HEK293 (cell line): ENCODE data around the gene POLR1G.

Experiments
- CTCF ChIA-PET: fragments of 350-600 bp; formaldehyde crosslinking; extraction: SDS; loops from one replicate; lab custom pipeline; 2021; ENCODE audit warnings: antibody characterized with exemption; lab: Yijun Ruan, JAX
- POLR2A ChIA-PET: fragments of 300-600 bp; formaldehyde crosslinking; extraction: SDS; loops from one replicate; lab custom pipeline; 2020; ENCODE audit warnings: antibody characterized with exemption, inconsistent platforms; lab: Yijun Ruan, JAX
- H3K27ac ChIP-seq: fragments of 200-500 bp; sonication (Bioruptor generic); 2 replicates; pipeline ENCODE4 v1.5.1; 2014; ENCODE audit warnings: low read depth, low read length, control low read depth, inconsistent platforms; ENCODE audit errors: extremely low read depth
- H3K36me3 ChIP-seq, 2 experiments: fragments of 200-500 bp in 1 of 2; sonication (Bioruptor generic) in 1 of 2; 1 replicate in 1 of 2; 2 replicates in 1 of 2; pipeline ENCODE4 v1.5.1; 2014 to 2017; ENCODE audit warnings: inconsistent platforms in 2 of 2, low read length in 2 of 2; ENCODE audit not compliant: control insufficient read depth in 2 of 2, insufficient read depth in 1 of 2
- H3K4me1 ChIP-seq: fragments of 200-500 bp; sonication (Bioruptor generic); 2 replicates; pipeline ENCODE4 v1.5.1; 2014; ENCODE audit warnings: mild to moderate bottlenecking, low read length, inconsistent platforms; ENCODE audit not compliant: control insufficient read depth, insufficient read depth
- H3K4me3 ChIP-seq: 2 replicates; pipeline ENCODE4 v1.5.1; 2011; ENCODE audit warnings: low read depth, mild to moderate bottlenecking, control low read depth, low read length, moderate library complexity
- H3K9me3 ChIP-seq: fragments of 200-500 bp; sonication (Bioruptor generic); 2 replicates; pipeline ENCODE4 v1.5.1; 2014; ENCODE audit warnings: low read depth, low read length, inconsistent platforms; ENCODE audit not compliant: control insufficient read depth, insufficient read depth
- GLI2 ChIP-seq: fragments of 450-650 bp; formaldehyde crosslinking; IDR thresholded peaks from 2 replicates; pipeline ENCODE4; 2017; ENCODE audit warnings: missing biosample characterization, missing genetic modification characterization, low read depth, borderline replicate concordance
- HOXA7 ChIP-seq: sonication (generic); formaldehyde crosslinking; IDR thresholded peaks from 2 replicates; pipeline ENCODE4 v1.8.1; 2022; ENCODE audit warnings: missing genetic modification reagents, borderline replicate concordance
- IKZF3 ChIP-seq: fragments of 450-650 bp; IDR thresholded peaks from 2 replicates; pipeline ENCODE4 v1.5.0; 2018; ENCODE audit warnings: missing biosample characterization, mild to moderate bottlenecking, missing genetic modification characterization, moderate library complexity
- KLF8 ChIP-seq: fragments of 450-650 bp; formaldehyde crosslinking; IDR thresholded peaks from 2 replicates; pipeline ENCODE4 v1.5.1; 2016; ENCODE audit warnings: missing biosample characterization, missing genetic modification characterization
- YY2 ChIP-seq: fragments of 450-650 bp; formaldehyde crosslinking; IDR thresholded peaks from 2 replicates; pipeline ENCODE4 v1.5.1; 2016; ENCODE audit warnings: missing biosample characterization, missing genetic modification characterization
- ZBTB17 ChIP-seq: fragments of 450-650 bp; formaldehyde crosslinking; IDR thresholded peaks from 2 replicates; pipeline ENCODE4 v1.5.1; 2016; ENCODE audit warnings: missing biosample characterization, missing genetic modification characterization
- ZEB2 ChIP-seq: fragments of 450-650 bp; formaldehyde crosslinking; IDR thresholded peaks from 2 replicates; pipeline ENCODE4 v1.5.1; 2016; ENCODE audit warnings: missing biosample characterization, missing genetic modification characterization
- ZNF112 ChIP-seq: fragments of 450-650 bp; formaldehyde crosslinking; IDR thresholded peaks from 2 replicates; pipeline ENCODE4 v1.5.0; 2017; ENCODE audit warnings: missing biosample characterization, missing genetic modification characterization
- ZNF121 ChIP-seq: fragments of 450-650 bp; formaldehyde crosslinking; IDR thresholded peaks from 2 replicates; pipeline ENCODE4 v1.5.1; 2016; ENCODE audit warnings: missing biosample characterization, missing genetic modification characterization
- ZNF132 ChIP-seq: fragments of 450-650 bp; formaldehyde crosslinking; IDR thresholded peaks from 2 replicates; pipeline ENCODE4 v1.5.1; 2017; ENCODE audit warnings: missing biosample characterization, missing genetic modification characterization, borderline replicate concordance
- ZNF16 ChIP-seq: fragments of 450-650 bp; formaldehyde crosslinking; IDR thresholded peaks from 2 replicates; pipeline ENCODE4 v1.5.1; 2016; ENCODE audit warnings: low read depth, missing biosample characterization, missing genetic modification characterization
- ZNF426 ChIP-seq: fragments of 450-650 bp; formaldehyde crosslinking; IDR thresholded peaks from 2 replicates; pipeline ENCODE4 v1.5.1; 2017; ENCODE audit warnings: missing biosample characterization, missing genetic modification characterization, mild to moderate bottlenecking, inconsistent platforms, moderate library complexity
- ZNF48 ChIP-seq: fragments of 450-650 bp; formaldehyde crosslinking; IDR thresholded peaks from 2 replicates; pipeline ENCODE4 v1.5.1; 2016; ENCODE audit warnings: missing biosample characterization, missing genetic modification characterization
- ZNF501 ChIP-seq: fragments of 450-650 bp; formaldehyde crosslinking; IDR thresholded peaks from 2 replicates; pipeline ENCODE4 v1.5.1; 2016; ENCODE audit warnings: missing biosample characterization, missing genetic modification characterization
- ZNF510 ChIP-seq: fragments of 450-650 bp; formaldehyde crosslinking; IDR thresholded peaks from 2 replicates; pipeline ENCODE4 v1.5.1; 2018; ENCODE audit warnings: mild to moderate bottlenecking, missing genetic modification characterization, missing biosample characterization; ENCODE audit not compliant: insufficient replicate concordance
- ZNF544 ChIP-seq: fragments of 450-650 bp; formaldehyde crosslinking; IDR thresholded peaks from 2 replicates; pipeline ENCODE4 v1.5.0; 2017; ENCODE audit warnings: missing biosample characterization, missing genetic modification characterization
- ZNF560 ChIP-seq: fragments of 450-650 bp; formaldehyde crosslinking; IDR thresholded peaks from 2 replicates; pipeline ENCODE4 v1.5.1; 2017; ENCODE audit warnings: missing biosample characterization, missing genetic modification characterization, borderline replicate concordance
- TF ChIP-seq, protein P1 (sequence below): fragments of 450-650 bp; formaldehyde crosslinking; IDR thresholded peaks from 2 replicates; pipeline ENCODE4 v1.5.1; 2016; ENCODE audit warnings: missing biosample characterization, missing genetic modification characterization
- TF ChIP-seq, protein P2 (sequence below): fragments of 450-650 bp; formaldehyde crosslinking; IDR thresholded peaks from 2 replicates; pipeline ENCODE4 v1.5.1; 2017; ENCODE audit warnings: missing biosample characterization, missing genetic modification characterization
- TF ChIP-seq, protein P3 (sequence below): fragments of 450-650 bp; formaldehyde crosslinking; IDR thresholded peaks from 2 replicates; pipeline ENCODE4 v1.5.1; 2016; ENCODE audit warnings: missing biosample characterization, missing genetic modification characterization

The POLR1G gene

DNA sequence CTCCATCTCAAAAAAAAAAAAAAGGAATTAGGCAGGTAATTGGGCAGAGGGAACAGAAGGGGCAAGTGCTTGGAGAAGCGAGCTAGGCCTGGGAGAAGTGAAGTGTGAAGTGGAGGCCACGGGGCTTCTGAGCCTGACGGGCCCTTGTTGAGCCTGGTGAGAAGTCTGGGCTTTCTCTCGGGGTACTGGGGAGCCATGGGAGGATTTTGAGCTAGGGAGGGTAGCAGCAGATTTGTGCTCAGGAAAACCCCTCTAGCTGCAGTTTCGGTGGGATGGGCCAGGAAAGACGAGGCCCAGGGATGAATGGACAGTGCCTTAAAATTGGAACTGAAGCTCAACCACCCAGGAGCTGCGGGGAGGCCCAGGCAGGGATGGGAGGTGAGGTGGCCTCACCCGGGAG is 8.0 kb downstream of the POLR1G start:
- CTCF ChIA-PET = interaction anchor here (0.6 to 3.1 kb wide), 5 partner anchors 12 to 408 kb away, joined by 3 to 17 read pairs (median 4); no protein-coding TSS in a partner anchor

DNA sequence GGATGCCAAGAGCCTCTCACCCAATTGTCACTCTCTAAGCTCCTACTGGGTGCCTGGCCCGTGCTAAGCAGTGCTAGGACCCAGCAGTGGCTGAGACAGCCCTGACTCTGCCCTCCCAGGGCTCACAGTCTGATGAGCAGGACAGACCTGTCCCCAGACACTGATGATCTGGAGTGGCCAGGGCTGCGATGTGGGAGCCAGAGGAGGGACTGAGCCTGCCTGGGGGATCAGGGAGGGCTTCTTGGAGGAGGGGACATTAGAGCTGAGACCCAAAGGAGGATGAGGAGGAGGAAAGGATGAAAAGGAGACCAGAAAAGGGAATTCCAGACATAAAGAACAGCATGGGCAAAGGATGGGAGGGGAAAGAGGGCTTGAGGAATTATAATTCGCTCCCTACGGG is 10.7 kb downstream of the POLR1G start:
- ChIA-PET POLR2A (interaction anchor here (0.6 to 1.4 kb wide), 2 partner anchors 51 to 314 kb away, joined by 3 read pairs; partner anchors contain the start of genes FBXO46 and FOSB), CTCF (interaction anchor here (1.1 to 3.1 kb wide), 2 partner anchors 11 to 14 kb away, joined by 3 to 17 read pairs; no protein-coding TSS in a partner anchor)
- TF ChIP-seq GLI2 (tag by site-specific recombination) = no peak
- TF ChIP-seq ZBTB17 = 0 out of 2 replicates have a peak, but pooled peaks have one; percentile 18
- H3K4me3 ChIP-seq = no peak overlapping the region
- H3K4me1 ChIP-seq = no peaks in the 10 kb centered on the region
- H3K9me3 ChIP-seq = no peaks in the 10 kb centered on the region
- peaks cover 44 to 62% of the 10 kb centered on the region in 2 experiments for H3K36me3 ChIP-seq
- no peak overlapping the region for H3K27ac ChIP-seq

More for the DNA sequence above, 8.0 kb downstream of the POLR1G start:
- TF ChIP-seq KLF8 (tag by site-specific recombination) = no peak
- 0 out of 2 replicates have a peak, but pooled peaks have one; percentile 4 for TF ChIP-seq ZNF121
- peak; percentile 86; the same call in 1 of the 2 replicates for TF ChIP-seq ZNF16
- no peak for TF ChIP-seq ZNF510 (tag by site-specific recombination)
- Histone ChIP-seq H3K9me3 (no peaks in the 10 kb centered on the region), H3K36me3 (peaks cover 41 to 56% of the 10 kb centered on the region in 2 experiments), H3K4me3 (no peak overlapping the region), H3K27ac (no peak overlapping the region), H3K4me1 (no peaks in the 10 kb centered on the region)
- POLR2A ChIA-PET = interaction anchor here (0.6 to 1.9 kb wide), 4 partner anchors 9 to 371 kb away, joined by 3 to 6 read pairs (median 6); partner anchors contain the start of gene ERCC1

DNA sequence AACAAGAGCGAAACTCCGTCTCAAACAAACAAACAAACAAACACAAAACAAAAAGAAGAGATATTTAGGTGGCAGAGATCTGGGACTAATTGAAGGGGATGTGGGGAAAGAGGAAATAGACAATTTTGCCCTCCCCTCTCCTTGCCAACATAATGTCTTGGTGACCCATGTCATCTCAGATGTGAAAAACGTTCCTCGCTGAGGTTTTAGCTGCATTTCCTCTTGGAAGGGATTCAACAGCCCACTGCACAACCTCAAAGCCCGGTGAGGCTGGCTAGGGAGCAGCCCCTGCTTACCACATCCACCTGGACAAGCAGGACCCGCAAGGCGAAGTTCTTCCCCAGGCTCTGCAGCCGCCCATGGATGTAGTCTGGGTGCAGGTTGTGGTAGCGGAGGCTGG is 12.4 kb downstream of the POLR1G start:
- 0 out of 2 replicates have a peak, but pooled peaks cover 3% of the 10 kb centered on the region for H3K4me1 ChIP-seq
- TF ChIP-seq ZNF544 (tag by site-specific recombination) = no peak
- TF ChIP-seq GLI2 (tag by site-specific recombination) = no peak
- no peak for TF ChIP-seq ZNF501 (tag by site-specific recombination)
- no peak for TF ChIP-seq HOXA7 (CRISPR knock-in tag)
- no peak for TF ChIP-seq ZNF112 (tag by site-specific recombination)
- no peak for TF ChIP-seq ZNF560
- TF ChIP-seq ZNF48 = no peak
- TF ChIP-seq, protein P1, sequence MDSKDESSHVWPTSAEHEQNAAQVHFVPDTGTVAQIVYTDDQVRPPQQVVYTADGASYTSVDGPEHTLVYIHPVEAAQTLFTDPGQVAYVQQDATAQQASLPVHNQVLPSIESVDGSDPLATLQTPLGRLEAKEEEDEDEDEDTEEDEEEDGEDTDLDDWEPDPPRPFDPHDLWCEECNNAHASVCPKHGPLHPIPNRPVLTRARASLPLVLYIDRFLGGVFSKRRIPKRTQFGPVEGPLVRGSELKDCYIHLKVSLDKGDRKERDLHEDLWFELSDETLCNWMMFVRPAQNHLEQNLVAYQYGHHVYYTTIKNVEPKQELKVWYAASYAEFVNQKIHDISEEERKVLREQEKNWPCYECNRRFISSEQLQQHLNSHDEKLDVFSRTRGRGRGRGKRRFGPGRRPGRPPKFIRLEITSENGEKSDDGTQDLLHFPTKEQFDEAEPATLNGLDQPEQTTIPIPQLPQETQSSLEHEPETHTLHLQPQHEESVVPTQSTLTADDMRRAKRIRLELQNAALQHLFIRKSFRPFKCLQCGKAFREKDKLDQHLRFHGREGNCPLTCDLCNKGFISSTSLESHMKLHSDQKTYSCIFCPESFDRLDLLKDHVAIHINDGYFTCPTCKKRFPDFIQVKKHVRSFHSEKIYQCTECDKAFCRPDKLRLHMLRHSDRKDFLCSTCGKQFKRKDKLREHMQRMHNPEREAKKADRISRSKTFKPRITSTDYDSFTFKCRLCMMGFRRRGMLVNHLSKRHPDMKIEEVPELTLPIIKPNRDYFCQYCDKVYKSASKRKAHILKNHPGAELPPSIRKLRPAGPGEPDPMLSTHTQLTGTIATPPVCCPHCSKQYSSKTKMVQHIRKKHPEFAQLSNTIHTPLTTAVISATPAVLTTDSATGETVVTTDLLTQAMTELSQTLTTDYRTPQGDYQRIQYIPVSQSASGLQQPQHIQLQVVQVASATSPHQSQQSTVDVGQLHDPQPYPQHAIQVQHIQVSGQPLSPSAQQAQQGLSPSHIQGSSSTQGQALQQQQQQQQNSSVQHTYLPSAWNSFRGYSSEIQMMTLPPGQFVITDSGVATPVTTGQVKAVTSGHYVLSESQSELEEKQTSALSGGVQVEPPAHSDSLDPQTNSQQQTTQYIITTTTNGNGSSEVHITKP (tag by site-specific recombination) = no peak
- POLR2A ChIA-PET = no interaction called here
- H3K36me3 ChIP-seq = peaks cover 28 to 51% of the 10 kb centered on the region in 2 experiments; a peak in 2 of 3 replicates
- CTCF ChIA-PET = no interaction called here
- H3K27ac ChIP-seq = no peak overlapping the region
- H3K4me3 ChIP-seq = no peak overlapping the region
- H3K9me3 ChIP-seq = no peaks in the 10 kb centered on the region

DNA sequence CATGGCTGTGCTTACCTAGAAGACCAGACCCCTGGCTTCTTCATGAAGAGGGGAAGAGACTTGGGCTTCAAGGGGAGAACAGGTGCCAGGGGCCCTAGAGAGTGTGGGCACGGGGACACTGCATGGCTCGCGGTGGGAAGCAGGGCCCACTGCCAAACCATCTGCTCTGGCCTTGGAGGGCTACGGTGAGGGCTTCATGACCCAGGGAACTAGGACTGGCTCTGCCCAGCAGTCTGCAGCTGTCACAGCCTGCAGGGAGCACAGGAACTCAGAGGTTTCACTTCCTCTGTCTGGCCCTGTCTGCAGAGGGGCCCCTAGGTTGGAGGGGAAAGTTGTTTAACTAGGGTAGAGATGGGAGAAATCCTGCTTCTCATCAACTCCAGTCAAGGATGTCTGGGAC is 13.0 kb downstream of the POLR1G start:
- H3K27ac ChIP-seq = no peak overlapping the region
- TF ChIP-seq ZNF426 (tag by site-specific recombination) = no peak
- TF ChIP-seq, protein P2, sequence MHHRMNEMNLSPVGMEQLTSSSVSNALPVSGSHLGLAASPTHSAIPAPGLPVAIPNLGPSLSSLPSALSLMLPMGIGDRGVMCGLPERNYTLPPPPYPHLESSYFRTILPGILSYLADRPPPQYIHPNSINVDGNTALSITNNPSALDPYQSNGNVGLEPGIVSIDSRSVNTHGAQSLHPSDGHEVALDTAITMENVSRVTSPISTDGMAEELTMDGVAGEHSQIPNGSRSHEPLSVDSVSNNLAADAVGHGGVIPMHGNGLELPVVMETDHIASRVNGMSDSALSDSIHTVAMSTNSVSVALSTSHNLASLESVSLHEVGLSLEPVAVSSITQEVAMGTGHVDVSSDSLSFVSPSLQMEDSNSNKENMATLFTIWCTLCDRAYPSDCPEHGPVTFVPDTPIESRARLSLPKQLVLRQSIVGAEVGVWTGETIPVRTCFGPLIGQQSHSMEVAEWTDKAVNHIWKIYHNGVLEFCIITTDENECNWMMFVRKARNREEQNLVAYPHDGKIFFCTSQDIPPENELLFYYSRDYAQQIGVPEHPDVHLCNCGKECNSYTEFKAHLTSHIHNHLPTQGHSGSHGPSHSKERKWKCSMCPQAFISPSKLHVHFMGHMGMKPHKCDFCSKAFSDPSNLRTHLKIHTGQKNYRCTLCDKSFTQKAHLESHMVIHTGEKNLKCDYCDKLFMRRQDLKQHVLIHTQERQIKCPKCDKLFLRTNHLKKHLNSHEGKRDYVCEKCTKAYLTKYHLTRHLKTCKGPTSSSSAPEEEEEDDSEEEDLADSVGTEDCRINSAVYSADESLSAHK (tag by site-specific recombination) = no peak
- TF ChIP-seq IKZF3 (tag by site-specific recombination) = no peak
- TF ChIP-seq, protein P3, sequence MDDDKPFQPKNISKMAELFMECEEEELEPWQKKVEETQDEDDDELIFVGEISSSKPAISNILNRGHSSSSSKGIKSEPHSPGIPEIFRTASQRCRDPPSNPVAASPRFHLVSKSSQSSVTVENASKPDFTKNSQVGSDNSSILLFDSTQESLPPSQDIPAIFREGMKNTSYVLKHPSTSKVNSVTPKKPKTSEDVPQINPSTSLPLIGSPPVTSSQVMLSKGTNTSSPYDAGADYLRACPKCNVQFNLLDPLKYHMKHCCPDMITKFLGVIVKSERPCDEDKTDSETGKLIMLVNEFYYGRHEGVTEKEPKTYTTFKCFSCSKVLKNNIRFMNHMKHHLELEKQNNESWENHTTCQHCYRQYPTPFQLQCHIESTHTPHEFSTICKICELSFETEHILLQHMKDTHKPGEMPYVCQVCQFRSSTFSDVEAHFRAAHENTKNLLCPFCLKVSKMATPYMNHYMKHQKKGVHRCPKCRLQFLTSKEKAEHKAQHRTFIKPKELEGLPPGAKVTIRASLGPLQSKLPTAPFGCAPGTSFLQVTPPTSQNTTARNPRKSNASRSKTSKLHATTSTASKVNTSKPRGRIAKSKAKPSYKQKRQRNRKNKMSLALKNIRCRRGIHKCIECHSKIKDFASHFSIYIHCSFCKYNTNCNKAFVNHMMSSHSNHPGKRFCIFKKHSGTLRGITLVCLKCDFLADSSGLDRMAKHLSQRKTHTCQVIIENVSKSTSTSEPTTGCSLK (tag by site-specific recombination) = no peak
- no peak for TF ChIP-seq ZEB2 (tag by site-specific recombination)
- TF ChIP-seq ZNF132 (tag by site-specific recombination) = no peak
- TF ChIP-seq YY2 = no peak

More for the DNA sequence above, 13.0 kb downstream of the POLR1G start:
- no peaks in the 10 kb centered on the region for H3K9me3 ChIP-seq
- ChIA-PET CTCF (interaction anchor here (1.0 kb wide), 1 partner anchor 59 kb away, joined by 3 read pairs; no protein-coding TSS in a partner anchor), POLR2A (no interaction called here)
- peaks cover 3% of the 10 kb centered on the region; the same call in 1 of the 2 replicates for H3K4me1 ChIP-seq
- H3K4me3 ChIP-seq = no peak overlapping the region
- H3K36me3 ChIP-seq = peaks cover 24 to 45% of the 10 kb centered on the region in 2 experiments; a peak in 2 of 3 replicates
